ENCODE data around the gene FGFR3. TPM values are rescaled to one million over a fixed set of nuclear protein-coding genes. Genes with fewer than 3 reads are reported as not detected.

FGFR3 gene
- total RNA-seq, 2 experiments from 2014 or later: not detected

- Histone ChIP-seq H3K9me2 (ENCODE audit: insufficient read depth, low read length) (no peaks in the 10 kb centered on the region), H3K36me3 (ENCODE audit: insufficient read depth, low read length) (peaks cover 6% of the 10 kb centered on the region; the same call in 1 of the 2 replicates), H3K27ac (ENCODE audit: low read depth, low read length, poor library complexity, severe bottlenecking) (no peak overlapping the region), H2AFZ (ENCODE audit: low read length) (no peak overlapping the region), H3K4me1 (ENCODE audit: insufficient read depth, low read length, poor library complexity, severe bottlenecking) (no peaks in the 10 kb centered on the region), H3K9me3 (ENCODE audit: low read length) (no peaks in the 10 kb centered on the region), H3K79me2 (ENCODE audit: insufficient read depth, low read depth, low read length) (no peaks in the 10 kb centered on the region), H3K4me3 (ENCODE audit: low read depth, low read length, poor library complexity, severe bottlenecking) (no peak overlapping the region), H4K20me1 (ENCODE audit: insufficient read depth, low read length) (no peaks in the 10 kb centered on the region), H3K4me2 (ENCODE audit: low read length) (no peak overlapping the region)
- ChIA-PET CTCF (ENCODE audit: unreplicated experiment) (interaction anchor here (0.5 kb wide), 1 partner anchor 10 kb away, joined by 3 read pairs; no protein-coding TSS in a partner anchor), POLR2A (no interaction called here)
- DNase-seq (ENCODE audit: low spot score): no peak
- intact Hi-C loops (cut with micrococcal nuclease; ENCODE audit: unreplicated experiment): no loop called here
- BruUV-seq (replicated peaks): no TSS peak
- TF ChIP-seq CTCF (conservative IDR thresholded peaks at IDR 0.05; ENCODE audit: low read length): no peak
- no peak for TF ChIP-seq EZH2phosphoT487 (IDR thresholded peaks at IDR 0.05; ENCODE audit: borderline replicate concordance, low read depth, low read length)
Measured at GRCh38 chr4:1750381-1751154, 42.5 kb upstream of the FGFR3 start.

GRCh38 chr4:1751155-1751918 is 41.8 kb upstream of the FGFR3 start:
- no peaks in the 10 kb centered on the region for H3K79me2 ChIP-seq (ENCODE audit: insufficient read depth, low read depth, low read length)
- POLR2A ChIA-PET: no interaction called here
- no peak for TF ChIP-seq EZH2phosphoT487 (IDR thresholded peaks at IDR 0.05; ENCODE audit: borderline replicate concordance, low read depth, low read length)
- TF ChIP-seq CTCF (conservative IDR thresholded peaks at IDR 0.05; ENCODE audit: low read length): no peak
- no peak overlapping the region for H3K27ac ChIP-seq (ENCODE audit: low read depth, low read length, poor library complexity, severe bottlenecking)
- no peak overlapping the region for H3K4me3 ChIP-seq (ENCODE audit: low read depth, low read length, poor library complexity, severe bottlenecking)
- H4K20me1 ChIP-seq (ENCODE audit: insufficient read depth, low read length): no peaks in the 10 kb centered on the region
- CTCF ChIA-PET (ENCODE audit: unreplicated experiment): no interaction called here
- DNase-seq (ENCODE audit: low spot score): no peak
- H3K4me1 ChIP-seq (ENCODE audit: insufficient read depth, low read length, poor library complexity, severe bottlenecking): no peaks in the 10 kb centered on the region
- no TSS peak for BruUV-seq (replicated peaks)
- H3K9me3 ChIP-seq (ENCODE audit: low read length): no peaks in the 10 kb centered on the region
- H3K36me3 ChIP-seq (ENCODE audit: insufficient read depth, low read length): no peaks in the 10 kb centered on the region
- H3K9me2 ChIP-seq (ENCODE audit: insufficient read depth, low read length): no peaks in the 10 kb centered on the region
- H3K4me2 ChIP-seq (ENCODE audit: low read length): no peak overlapping the region
- no peak overlapping the region for H2AFZ ChIP-seq (ENCODE audit: low read length)
- intact Hi-C loops (cut with micrococcal nuclease; ENCODE audit: unreplicated experiment): no loop called here

- Histone ChIP-seq H3K36me3 (ENCODE audit: insufficient read depth, low read length) (no peaks in the 10 kb centered on the region), H3K4me2 (ENCODE audit: low read length) (no peak overlapping the region), H3K9me3 (ENCODE audit: low read length) (no peaks in the 10 kb centered on the region), H3K27ac (ENCODE audit: low read depth, low read length, poor library complexity, severe bottlenecking) (no peak overlapping the region), H3K9me2 (ENCODE audit: insufficient read depth, low read length) (no peaks in the 10 kb centered on the region), H3K4me3 (ENCODE audit: low read depth, low read length, poor library complexity, severe bottlenecking) (no peak overlapping the region), H2AFZ (ENCODE audit: low read length) (no peak overlapping the region), H3K79me2 (ENCODE audit: insufficient read depth, low read depth, low read length) (no peaks in the 10 kb centered on the region), H4K20me1 (ENCODE audit: insufficient read depth, low read length) (no peaks in the 10 kb centered on the region), H3K4me1 (ENCODE audit: insufficient read depth, low read length, poor library complexity, severe bottlenecking) (no peaks in the 10 kb centered on the region)
- TF ChIP-seq CTCF (conservative IDR thresholded peaks at IDR 0.05; ENCODE audit: low read length) (no peak), EZH2phosphoT487 (IDR thresholded peaks at IDR 0.05; ENCODE audit: borderline replicate concordance, low read depth, low read length) (no peak)
- BruUV-seq (replicated peaks): no TSS peak
- POLR2A ChIA-PET: no interaction called here
- intact Hi-C loops (cut with micrococcal nuclease; ENCODE audit: unreplicated experiment): no loop called here
- no peak for DNase-seq (ENCODE audit: low spot score)
- CTCF ChIA-PET (ENCODE audit: unreplicated experiment): no interaction called here
Measured at GRCh38 chr4:1751919-1752283, 41.2 kb upstream of the FGFR3 start.

Data from OCI-LY7 (cell line).